H1 (cell line): ENCODE data around the gene ASPRV1. TPM values are rescaled to one million over a fixed set of nuclear protein-coding genes. Genes with fewer than 3 reads are reported as not detected.

Experiments
- CHD7 ChIP-seq: fragments of 300-600 bp; sonication (generic); IDR thresholded peaks from 2 replicates; pipeline ENCODE4 v1.7.1; 2012; ENCODE audit warnings: low read length, moderate library complexity, mild to moderate bottlenecking, inconsistent platforms; ENCODE audit not compliant: insufficient replicate concordance
- CREB1 ChIP-seq: IDR thresholded peaks from 2 replicates; pipeline ENCODE4 v1.6.1; 2012; ENCODE audit warnings: inconsistent platforms
- EZH2 ChIP-seq: fragments of 200-600 bp; sonication (generic); IDR thresholded peaks from 2 replicates; pipeline ENCODE4 v1.7.1; 2012; ENCODE audit warnings: low read depth, mild to moderate bottlenecking, moderate library complexity, low read length, inconsistent platforms; ENCODE audit not compliant: severe bottlenecking
- GABPA ChIP-seq: IDR thresholded peaks from 2 replicates; pipeline ENCODE4 v1.6.1; 2011; ENCODE audit warnings: mild to moderate bottlenecking, low read length, moderate library complexity, borderline replicate concordance; ENCODE audit not compliant: insufficient read depth
- SAP30 ChIP-seq: fragments of 300-600 bp; sonication (generic); IDR thresholded peaks from 2 replicates; pipeline ENCODE4 v1.7.1; 2012; ENCODE audit warnings: low read length, moderate library complexity, mild to moderate bottlenecking, inconsistent platforms; ENCODE audit not compliant: insufficient read depth, insufficient replicate concordance
- TAF7 ChIP-seq: optimal IDR thresholded peaks from 2 replicates; pipeline ENCODE3; 2011; ENCODE audit warnings: low read depth, mild to moderate bottlenecking, inconsistent platforms, low read length, moderate library complexity, borderline replicate concordance
- ZNF274 ChIP-seq: IDR thresholded peaks from 2 replicates; pipeline ENCODE4 v1.7.0; 2012; ENCODE audit warnings: low read length, borderline replicate concordance; ENCODE audit errors: extremely low read depth
- polyA plus RNA-seq, 7 experiments: library from polyadenylated mRNA; depleted of rRNA in 3 of 7; stranded (reverse) in 5 of 7; unstranded in 2 of 7; fragments of >200 nt in 5 of 7; fragments of 200-250 nt in 2 of 7; gene quantifications; 1 replicate in 5 of 7; 2 replicates in 1 of 7; 4 replicates in 1 of 7; pipeline versions ENCODE4 v1.2.1 to v1.2.3, GENCODE V29; 2011 to 2013; ENCODE audit warnings: missing spikeins in 2 of 7, mixed read lengths in 2 of 7
- total RNA-seq: library from RNA; stranded (reverse); fragmentation: NEBNext Ultra II Directional; extraction: Animal tissue kit (Norgen Biotek cat#: 25700); gene quantifications from 2 replicates; pipeline ENCODE4 v1.2.1, GENCODE V29; 2021

ASPRV1 gene
- total and polyA plus RNA-seq, 2 of the 8 experiments (the other 6 are each of a cell fraction or from before 2014, with no cell fraction given), result 0.59 to 0.95 TPM

- peak; percentile 97 for TF ChIP-seq TAF7
- no peak for TF ChIP-seq ZNF274
- TF ChIP-seq EZH2, result no peak
- TF ChIP-seq GABPA, result 0 out of 2 replicates have a peak, but pooled peaks have one; percentile 54
- no peak for TF ChIP-seq CHD7
- no peak for TF ChIP-seq SAP30
- peak; percentile 84 for TF ChIP-seq CREB1
- TF ChIP-seq, all 59 proteins: peak for 27
Observed at GRCh38 chr2:69914164-69914949, 47.1 kb downstream of the ASPRV1 start (continued).
